ENCODE data around the gene EFNA3. TPM values are rescaled to one million over a fixed set of nuclear protein-coding genes. Genes with fewer than 3 reads are reported as not detected.
A peak's percentile ranks its signal among the peaks of the same experiment; 100 is the strongest.

EFNA3 gene
- total RNA-seq, 1 donor from 2014 or later = 0.56 TPM

GRCh38 chr1:155048449-155049334 lies 29.9 kb upstream of the EFNA3 start:
- no peak for DNase-seq (ENCODE audit: low read depth)

GRCh38 chr1:155049651-155050559 lies 28.7 kb upstream of the EFNA3 start:
- peak; percentile 35 for DNase-seq (ENCODE audit: low read depth)

GRCh38 chr1:155050560-155051341 lies 27.9 kb upstream of the EFNA3 start, which contains the start of gene ADAM15:
TSS of gene ADAM15 (plus strand) at chr1:155051316. CDS start at chr1:155051387, 71 bp downstream.
- DNase-seq (ENCODE audit: low read depth) = peak; percentile 80

GRCh38 chr1:155051342-155051776 lies 27.3 kb upstream of the EFNA3 start:
- DNase-seq (ENCODE audit: low read depth) = no peak

GRCh38 chr1:155051777-155052398 lies 26.7 kb upstream of the EFNA3 start:
- DNase-seq (ENCODE audit: low read depth) = peak; percentile 32

- peak; percentile 17 for DNase-seq (ENCODE audit: low read depth)
Observed at GRCh38 chr1:155052439-155053395, 25.9 kb upstream of the EFNA3 start.

GRCh38 chr1:155053531-155054105 lies 25.0 kb upstream of the EFNA3 start:
- DNase-seq (ENCODE audit: low read depth) = no peak

DNA sequence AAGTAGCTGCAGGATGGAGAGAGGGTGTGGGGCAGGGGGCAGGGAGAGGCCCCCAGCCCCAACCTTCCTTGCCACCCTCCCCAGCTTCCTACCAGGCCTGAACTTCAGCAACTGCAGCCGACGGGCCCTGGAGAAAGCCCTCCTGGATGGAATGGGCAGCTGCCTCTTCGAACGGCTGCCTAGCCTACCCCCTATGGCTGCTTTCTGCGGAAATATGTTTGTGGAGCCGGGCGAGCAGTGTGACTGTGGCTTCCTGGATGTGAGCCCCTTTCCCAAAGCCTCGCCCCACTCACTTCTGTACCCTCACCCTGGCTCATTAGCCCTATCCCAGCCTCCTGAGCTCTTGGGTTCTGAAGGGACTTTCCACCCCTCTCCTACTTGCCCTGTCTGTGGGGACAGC lies 21.5 kb upstream of the EFNA3 start:
- DNase-seq (ENCODE audit: low read depth) = no peak

DNA sequence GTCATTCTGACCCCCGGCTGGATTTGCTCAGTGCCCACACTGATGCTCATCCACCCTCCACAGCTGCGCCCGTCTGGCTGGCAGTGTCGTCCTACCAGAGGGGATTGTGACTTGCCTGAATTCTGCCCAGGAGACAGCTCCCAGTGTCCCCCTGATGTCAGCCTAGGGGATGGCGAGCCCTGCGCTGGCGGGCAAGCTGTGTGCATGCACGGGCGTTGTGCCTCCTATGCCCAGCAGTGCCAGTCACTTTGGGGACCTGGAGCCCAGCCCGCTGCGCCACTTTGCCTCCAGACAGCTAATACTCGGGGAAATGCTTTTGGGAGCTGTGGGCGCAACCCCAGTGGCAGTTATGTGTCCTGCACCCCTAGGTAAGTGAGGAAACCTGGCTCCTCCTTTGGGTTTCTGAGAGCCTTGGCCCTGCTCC lies 20.8 kb upstream of the EFNA3 start:
- DNase-seq (ENCODE audit: low read depth) = no peak

GRCh38 chr1:155060736-155061135 lies 17.9 kb upstream of the EFNA3 start:
- no peak for DNase-seq (ENCODE audit: low read depth)

DNA sequence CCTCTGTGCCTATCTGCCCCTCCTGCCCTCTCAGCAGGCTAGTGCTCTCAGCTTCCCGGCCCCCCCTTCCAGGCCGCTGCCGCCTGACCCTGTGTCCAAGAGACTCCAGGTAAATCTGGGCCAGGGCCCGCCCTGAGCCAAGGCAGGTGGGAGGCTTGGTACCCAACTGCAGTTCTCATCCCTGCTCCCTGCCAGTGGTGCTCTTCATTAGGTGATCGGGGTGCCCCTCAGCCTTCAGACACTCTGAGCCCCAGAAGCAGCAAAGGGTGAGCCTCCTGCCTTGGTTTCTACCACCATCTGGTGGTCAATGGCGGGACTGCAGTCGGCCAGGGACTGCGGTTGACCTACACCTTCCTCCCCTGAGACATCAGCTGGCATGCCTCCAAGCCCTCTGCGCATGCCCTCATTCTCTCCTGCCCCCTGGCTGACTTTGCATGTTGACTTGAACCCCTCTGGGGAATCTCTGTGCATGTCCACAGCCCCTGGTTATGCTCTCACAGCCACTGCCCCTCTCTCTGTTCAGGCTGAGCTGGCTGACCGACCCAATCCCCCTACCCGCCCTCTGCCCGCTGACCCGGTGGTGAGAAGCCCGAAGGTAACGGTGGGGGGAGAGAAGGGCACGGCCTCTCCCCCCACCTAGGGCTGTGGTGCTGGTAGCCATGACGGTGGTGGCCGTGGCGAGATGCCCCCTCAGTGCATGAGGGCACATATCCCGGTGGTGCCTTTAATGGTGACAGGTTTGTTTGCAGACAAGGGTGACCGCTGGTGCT lies 17.1 kb upstream of the EFNA3 start:
- DNase-seq (ENCODE audit: low read depth) = peak; percentile 81

DNA sequence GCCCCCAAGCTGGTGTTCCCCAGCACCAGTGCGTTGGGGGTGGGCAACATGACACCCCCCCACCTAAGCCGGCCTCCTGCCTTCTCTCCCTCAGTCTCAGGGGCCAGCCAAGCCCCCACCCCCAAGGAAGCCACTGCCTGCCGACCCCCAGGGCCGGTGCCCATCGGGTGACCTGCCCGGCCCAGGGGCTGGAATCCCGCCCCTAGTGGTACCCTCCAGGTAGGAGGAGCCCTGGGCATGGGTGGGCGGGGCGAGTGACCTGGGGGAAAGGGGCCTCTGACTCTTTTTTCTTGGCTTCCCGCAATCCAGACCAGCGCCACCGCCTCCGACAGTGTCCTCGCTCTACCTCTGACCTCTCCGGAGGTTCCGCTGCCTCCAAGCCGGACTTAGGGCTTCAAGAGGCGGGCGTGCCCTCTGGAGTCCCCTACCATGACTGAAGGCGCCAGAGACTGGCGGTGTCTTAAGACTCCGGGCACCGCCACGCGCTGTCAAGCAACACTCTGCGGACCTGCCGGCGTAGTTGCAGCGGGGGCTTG lies 16.4 kb upstream of the EFNA3 start:
- DNase-seq (ENCODE audit: low read depth) = no peak

GRCh38 chr1:155062702-155063411 lies 15.8 kb upstream of the EFNA3 start:
- DNase-seq (ENCODE audit: low read depth) = no peak

- DNase-seq (ENCODE audit: low read depth) = peak; percentile 81
Observed at GRCh38 chr1:155063550-155064110, 15.0 kb upstream of the EFNA3 start, which contains the start of gene EFNA4. TSS of gene EFNA4 (plus strand) at chr1:155063740. CDS start at chr1:155063824, 84 bp downstream.

DNA sequence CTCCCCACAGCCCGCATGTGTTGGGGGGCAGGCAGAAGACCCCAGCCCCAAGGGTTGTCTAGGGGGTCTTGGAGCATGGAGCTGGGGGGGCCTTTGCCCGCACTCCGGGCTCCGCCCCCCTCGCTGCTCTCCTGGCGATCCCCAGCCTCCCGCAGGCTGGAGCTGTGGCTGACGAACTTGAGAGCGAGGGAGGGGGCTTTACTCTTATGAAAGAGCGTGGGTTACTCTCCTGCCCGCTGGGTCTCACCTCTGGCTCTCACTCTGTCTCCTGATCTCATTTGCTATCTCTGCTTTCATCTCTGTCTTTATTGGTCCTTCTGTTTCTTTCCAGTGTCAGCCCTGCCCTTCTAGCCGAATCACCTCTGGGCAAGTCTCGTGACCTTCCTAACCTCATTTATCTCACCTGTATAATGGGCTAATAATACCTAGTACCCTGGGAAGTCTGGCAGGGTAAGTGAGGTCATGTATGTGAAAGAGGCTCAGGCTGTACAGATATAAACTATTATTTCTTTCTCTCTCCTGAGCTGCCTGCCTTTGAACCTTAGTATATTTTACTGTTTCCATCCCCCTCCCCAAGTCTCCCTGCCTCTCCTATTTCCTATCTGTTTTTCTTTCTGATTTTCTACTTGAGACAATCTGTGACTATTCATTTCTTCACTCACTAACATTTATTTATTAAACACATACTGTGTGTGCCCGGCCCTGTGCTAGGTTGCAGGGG lies 14.4 kb upstream of the EFNA3 start:
- DNase-seq (ENCODE audit: low read depth) = peak; percentile 38

GRCh38 chr1:155064832-155065429 lies 13.7 kb upstream of the EFNA3 start:
- DNase-seq (ENCODE audit: low read depth) = no peak

Data from myocyte (in vitro differentiated cells).